ENCODE measurements around the gene EFNA5. TPM values are rescaled to one million over a fixed set of nuclear protein-coding genes. Genes with fewer than 3 reads are reported as not detected.

The EFNA5 gene
- total RNA-seq, 1 donor from 2014 or later, result 12.6 TPM

GRCh38 chr5:107630184-107630583 is 40.6 kb downstream of the EFNA5 start:
- Histone ChIP-seq H3K27me3 (ENCODE audit: control insufficient read depth, insufficient read depth, low read length) (no peaks in the 10 kb centered on the region), H3K36me3 (ENCODE audit: control insufficient read depth, insufficient read depth, low read length) (no peaks in the 10 kb centered on the region), H3K4me3 (ENCODE audit: low read depth, low read length) (no peak overlapping the region)
- DNase-seq (ENCODE audit: low read depth), result no peak
- TF ChIP-seq CTCF (IDR thresholded peaks at IDR 0.05; ENCODE audit: insufficient read depth, low read length, poor library complexity, severe bottlenecking), result no peak

GRCh38 chr5:107624235-107624634 is 46.5 kb downstream of the EFNA5 start:
- no peak for TF ChIP-seq CTCF (IDR thresholded peaks at IDR 0.05; ENCODE audit: insufficient read depth, low read length, poor library complexity, severe bottlenecking)
- H3K36me3 ChIP-seq (ENCODE audit: control insufficient read depth, insufficient read depth, low read length), result no peaks in the 10 kb centered on the region
- no peaks in the 10 kb centered on the region for H3K27me3 ChIP-seq (ENCODE audit: control insufficient read depth, insufficient read depth, low read length)
- DNase-seq (ENCODE audit: low read depth), result no peak
- H3K4me3 ChIP-seq (ENCODE audit: low read depth, low read length), result no peak overlapping the region

GRCh38 chr5:107621089-107621488 is 49.6 kb downstream of the EFNA5 start:
- no peak for DNase-seq (ENCODE audit: low read depth)
- Histone ChIP-seq H3K36me3 (ENCODE audit: control insufficient read depth, insufficient read depth, low read length) (no peaks in the 10 kb centered on the region), H3K27me3 (ENCODE audit: control insufficient read depth, insufficient read depth, low read length) (no peaks in the 10 kb centered on the region), H3K4me3 (ENCODE audit: low read depth, low read length) (no peak overlapping the region)
- TF ChIP-seq CTCF (IDR thresholded peaks at IDR 0.05; ENCODE audit: insufficient read depth, low read length, poor library complexity, severe bottlenecking), result no peak

GRCh38 chr5:107619781-107620180 is 51.0 kb downstream of the EFNA5 start:
- Histone ChIP-seq H3K4me3 (ENCODE audit: low read depth, low read length) (no peak overlapping the region), H3K27me3 (ENCODE audit: control insufficient read depth, insufficient read depth, low read length) (no peaks in the 10 kb centered on the region), H3K36me3 (ENCODE audit: control insufficient read depth, insufficient read depth, low read length) (no peaks in the 10 kb centered on the region)
- TF ChIP-seq CTCF (IDR thresholded peaks at IDR 0.05; ENCODE audit: insufficient read depth, low read length, poor library complexity, severe bottlenecking), result no peak
- DNase-seq (ENCODE audit: low read depth), result no peak

- no peaks in the 10 kb centered on the region for H3K36me3 ChIP-seq (ENCODE audit: control insufficient read depth, insufficient read depth, low read length)
- no peak for TF ChIP-seq CTCF (IDR thresholded peaks at IDR 0.05; ENCODE audit: insufficient read depth, low read length, poor library complexity, severe bottlenecking)
- DNase-seq (ENCODE audit: low read depth), result no peak
- H3K4me3 ChIP-seq (ENCODE audit: low read depth, low read length), result no peak overlapping the region
- H3K27me3 ChIP-seq (ENCODE audit: control insufficient read depth, insufficient read depth, low read length), result no peaks in the 10 kb centered on the region
Measured at GRCh38 chr5:107618242-107618641, 52.5 kb downstream of the EFNA5 start.

GRCh38 chr5:107617052-107617451 is 53.7 kb downstream of the EFNA5 start:
- no peak for TF ChIP-seq CTCF (IDR thresholded peaks at IDR 0.05; ENCODE audit: insufficient read depth, low read length, poor library complexity, severe bottlenecking)
- no peaks in the 10 kb centered on the region for H3K27me3 ChIP-seq (ENCODE audit: control insufficient read depth, insufficient read depth, low read length)
- H3K4me3 ChIP-seq (ENCODE audit: low read depth, low read length), result no peak overlapping the region
- H3K36me3 ChIP-seq (ENCODE audit: control insufficient read depth, insufficient read depth, low read length), result no peaks in the 10 kb centered on the region
- no peak for DNase-seq (ENCODE audit: low read depth)
